WERI-Rb-1 (cell line): ENCODE measurements around the gene PTBP3.

Source experiments
- DNase-seq: peaks from one replicate; pipeline ENCODE4 v3.0.0-alpha.2; 2020
- H3K27ac ChIP-seq: fragments of 250-450 bp; sonication (Bioruptor Pico); 2 replicates; pipeline ENCODE4 v1.5.1; 2020; ENCODE audit warnings: mild to moderate bottlenecking, moderate library complexity
- H3K27me3 ChIP-seq: fragments of 250-450 bp; sonication (Bioruptor Pico); 2 replicates; pipeline ENCODE4 v1.5.1; 2021; ENCODE audit warnings: mild to moderate bottlenecking, low read depth, moderate library complexity; ENCODE audit not compliant: insufficient read depth, severe bottlenecking
- H3K36me3 ChIP-seq: fragments of 250-450 bp; sonication (Bioruptor Pico); 2 replicates; pipeline ENCODE4 v1.5.1; 2020; ENCODE audit warnings: mild to moderate bottlenecking, moderate library complexity
- H3K4me3 ChIP-seq: 2 replicates; pipeline ENCODE4 v1.5.1; 2011; ENCODE audit warnings: low read depth, mild to moderate bottlenecking, control low read depth, low read length
- H3K9me3 ChIP-seq: fragments of 250-450 bp; sonication (Bioruptor Pico); 2 replicates; pipeline ENCODE4 v1.5.1; 2021; ENCODE audit warnings: mild to moderate bottlenecking, moderate library complexity; ENCODE audit not compliant: severe bottlenecking
- CTCF ChIP-seq: IDR thresholded peaks from 2 replicates; pipeline ENCODE4 v1.5.1; 2011; ENCODE audit warnings: low read depth, mild to moderate bottlenecking, control low read depth, inconsistent platforms, low read length

PTBP3 gene

GRCh38 chr9:112174965-112175795 is 158.2 kb downstream of the PTBP3 start, which contains the start of gene SUSD1:
Gene SUSD1 (minus strand): TSS chr9:112175297. CDS start chr9:112175235, 62 bp downstream.
- no peak for TF ChIP-seq CTCF
- Histone ChIP-seq H3K36me3 (peaks cover 30% of the 10 kb centered on the region), H3K4me3 (peak within 1 kb of the TSS; percentile 63), H3K9me3 (no peaks in the 10 kb centered on the region), H3K27ac (peak within 1 kb of the TSS; percentile 95), H3K27me3 (no peaks in the 10 kb centered on the region)
- DNase-seq = peak; percentile 71

GRCh38 chr9:112174222-112174964 is 159.0 kb downstream of the PTBP3 start:
- H3K27me3 ChIP-seq = no peaks in the 10 kb centered on the region
- DNase-seq = peak; percentile 81
- no peak for TF ChIP-seq CTCF
- H3K36me3 ChIP-seq = peaks cover 33% of the 10 kb centered on the region
- H3K4me3 ChIP-seq = peak overlapping the region; percentile 63
- no peaks in the 10 kb centered on the region for H3K9me3 ChIP-seq
- peak overlapping the region; percentile 95 for H3K27ac ChIP-seq

- Histone ChIP-seq H3K9me3 (no peaks in the 10 kb centered on the region), H3K27me3 (no peaks in the 10 kb centered on the region), H3K4me3 (peak overlapping the region; percentile 63), H3K36me3 (peaks cover 33% of the 10 kb centered on the region), H3K27ac (peak overlapping the region; percentile 95)
- TF ChIP-seq CTCF = no peak
- DNase-seq = no peak
These were observed 159.8 kb downstream of the PTBP3 start for GRCh38 chr9:112173489-112174221.

GRCh38 chr9:112170968-112171367 is 162.5 kb downstream of the PTBP3 start:
- DNase-seq = no peak
- no peak overlapping the region for H3K27ac ChIP-seq
- H3K4me3 ChIP-seq = no peak overlapping the region
- H3K36me3 ChIP-seq = peaks cover 33% of the 10 kb centered on the region
- no peaks in the 10 kb centered on the region for H3K27me3 ChIP-seq
- TF ChIP-seq CTCF = no peak
- no peaks in the 10 kb centered on the region for H3K9me3 ChIP-seq

- Histone ChIP-seq H3K27me3 (no peaks in the 10 kb centered on the region), H3K27ac (no peak overlapping the region), H3K36me3 (peaks cover 33% of the 10 kb centered on the region), H3K4me3 (no peak overlapping the region), H3K9me3 (no peaks in the 10 kb centered on the region)
- TF ChIP-seq CTCF = no peak
- DNase-seq = no peak
These were observed 163.2 kb downstream of the PTBP3 start for GRCh38 chr9:112170235-112170634.
